GM18951 (cell line): ENCODE results near the gene OR8H3.
"Not testable (repeated sequence)": the region's sequence is repeated elsewhere in the genome, so short reads cannot be mapped to it uniquely, and the experiment has no call there.

ENCODE experiments used
- POLR2A ChIP-seq: IDR thresholded peaks from 4 replicates; pipeline ENCODE4 v1.6.1; 2011; ENCODE audit warnings: mild to moderate bottlenecking; ENCODE audit not compliant: insufficient read length, insufficient read depth; ENCODE audit errors: extremely low read depth
- in situ Hi-C: fragments of 300-500 bp; cut with MboI; formaldehyde crosslinking; loops from one replicate; pipeline ENCODE4 v1.12.0; 2022; ENCODE audit warnings: low sequenced_read_pairs, mixed read lengths, inconsistent platforms; ENCODE audit not compliant: unreplicated experiment

The OR8H3 gene

DNA sequence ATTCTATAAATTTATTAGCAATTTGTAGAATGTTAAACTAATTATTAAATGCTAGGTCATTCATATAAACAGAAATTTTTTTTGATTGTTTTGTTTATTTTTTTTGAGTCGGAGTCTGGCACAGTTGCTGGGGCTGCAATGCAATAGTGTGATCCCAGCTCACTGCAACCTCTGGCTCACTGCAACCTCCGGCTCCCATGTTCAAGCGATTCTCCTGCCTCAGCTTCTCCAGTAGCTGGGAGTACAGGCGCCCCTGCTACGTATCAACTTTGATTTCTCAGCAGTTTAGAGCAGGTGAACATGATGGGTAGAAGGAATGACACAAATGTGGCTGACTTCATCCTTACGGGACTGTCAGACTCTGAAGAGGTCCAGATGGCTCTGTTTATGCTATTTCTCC lies at the start of gene OR8H3:
Gene OR8H3, plus strand, starts transcription at position 301 of the 400 bp plus-strand sequence. Its CDS starts 0 bp downstream, at position 301.
- in situ Hi-C loops: no loop called here
- no peak for TF ChIP-seq POLR2A

DNA sequence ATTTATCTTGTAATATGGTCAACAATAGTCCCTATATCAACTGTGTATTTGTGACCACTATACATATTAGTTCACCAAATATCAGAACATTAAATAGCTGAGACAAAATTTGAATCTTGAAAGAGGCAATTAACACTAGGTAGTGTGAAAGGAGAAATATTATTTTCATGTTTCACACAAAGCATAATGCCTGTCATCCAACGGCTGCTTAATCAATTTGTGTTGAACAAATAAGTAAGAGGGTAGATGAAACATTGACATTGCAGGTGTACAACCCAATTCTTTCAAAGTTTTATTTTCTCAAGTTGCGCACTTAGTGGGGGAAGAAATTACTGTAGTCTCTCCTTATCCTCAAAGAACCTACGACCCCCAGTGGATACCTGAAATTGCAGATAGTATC lies 32.5 kb upstream of the OR8H3 start:
- no peak for TF ChIP-seq POLR2A

GRCh38 chr11:56093008-56093407 lies 29.2 kb upstream of the OR8H3 start, which contains the start of gene OR8I2:
TSS of gene OR8I2 (plus strand) at chr11:56093308. CDS start at chr11:56093308, 0 bp downstream.
- in situ Hi-C loops: no loop called here
- TF ChIP-seq POLR2A: no peak

More for the DNA sequence above, 32.5 kb upstream of the OR8H3 start:
- in situ Hi-C loops: no loop called here

- in situ Hi-C loops: no loop called here
- TF ChIP-seq POLR2A: no peak
These were observed 18.9 kb upstream of the OR8H3 start, which contains the start of gene OR8H2 for GRCh38 chr11:56103210-56103737. TSS of gene OR8H2 (plus strand) at chr11:56103687. CDS start at chr11:56105043, 1,356 bp downstream.

DNA sequence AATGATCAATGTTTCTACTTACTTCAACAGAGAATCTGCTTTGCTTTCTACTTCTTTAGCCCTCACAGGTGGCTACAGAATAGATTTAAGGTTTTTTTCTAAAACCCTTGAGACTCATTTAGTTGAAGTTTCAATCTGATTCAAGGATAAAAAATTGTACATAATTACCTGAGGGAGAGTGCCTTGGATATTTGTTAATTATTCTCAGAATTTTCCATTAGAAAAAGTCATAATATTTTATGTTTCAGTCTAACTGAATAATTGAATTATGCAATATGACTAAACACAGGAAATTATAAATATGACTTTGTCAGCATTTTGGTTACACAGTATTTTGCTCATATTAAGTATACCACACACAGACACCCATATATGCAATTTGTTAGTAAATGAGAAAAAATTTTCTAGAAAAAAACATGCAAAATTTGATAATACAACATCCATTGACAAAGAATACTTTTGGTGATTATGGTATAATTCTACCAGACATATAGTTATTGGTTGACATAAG lies 18.0 kb downstream of the OR8H3 start, which contains the start of gene OR8J3:
Gene OR8J3, minus strand, starts transcription at position 51 of the 511 bp plus-strand sequence. CDS start 2,483 bp downstream, outside the sequence.
- in situ Hi-C loops: no loop called here
- TF ChIP-seq POLR2A: no peak

- in situ Hi-C loops: not testable (repeated sequence)
These were observed 21.5 kb downstream of the OR8H3 start for GRCh38 chr11:56143681-56144080.

GRCh38 chr11:56151376-56151775 lies 29.2 kb downstream of the OR8H3 start:
- no peak for TF ChIP-seq POLR2A
- in situ Hi-C loops: no loop called here

DNA sequence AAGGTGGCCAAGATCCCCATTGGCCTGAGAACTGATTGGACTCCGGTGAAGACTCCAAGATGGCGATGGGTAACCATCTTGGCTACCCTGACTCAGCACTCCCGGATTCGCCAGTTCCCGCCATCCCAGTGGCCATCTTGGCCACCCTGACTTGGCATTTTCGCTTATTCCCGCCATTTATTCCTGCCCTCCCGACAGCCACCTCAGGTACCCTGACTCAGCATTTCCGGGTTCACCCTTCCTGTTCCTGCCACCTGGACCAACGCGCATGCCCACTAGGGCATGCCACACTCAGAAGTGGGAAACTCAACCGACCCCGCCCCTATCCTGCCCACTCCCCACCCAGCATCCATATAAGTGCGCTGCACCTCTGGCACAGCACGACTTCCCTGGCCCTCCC lies 30.2 kb downstream of the OR8H3 start:
- in situ Hi-C loops: no loop called here
- TF ChIP-seq POLR2A: no peak

DNA sequence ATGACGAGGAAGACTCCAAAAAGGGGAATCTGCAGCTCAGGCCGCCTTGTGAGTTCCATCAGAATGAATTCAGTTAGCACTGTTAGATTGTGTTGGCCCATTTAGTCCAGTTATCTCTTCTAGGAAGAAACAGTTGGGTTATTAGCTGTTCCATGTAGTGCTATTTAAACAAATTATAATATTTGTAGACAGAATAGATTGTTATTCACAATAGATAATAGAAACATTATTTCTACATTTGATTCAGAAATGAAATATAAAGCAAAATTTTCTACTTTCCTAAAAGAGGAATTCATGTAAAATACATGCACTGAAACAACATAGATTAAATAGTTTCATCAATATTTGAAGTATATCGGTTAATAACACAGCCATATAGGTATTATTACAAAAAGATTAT lies 38.0 kb downstream of the OR8H3 start, which contains the start of gene OR8K5:
Gene OR8K5, minus strand, starts transcription at position 101 of the 400 bp plus-strand sequence. Its CDS starts 0 bp downstream, at position 101.
- no peak for TF ChIP-seq POLR2A
- in situ Hi-C loops: no loop called here

DNA sequence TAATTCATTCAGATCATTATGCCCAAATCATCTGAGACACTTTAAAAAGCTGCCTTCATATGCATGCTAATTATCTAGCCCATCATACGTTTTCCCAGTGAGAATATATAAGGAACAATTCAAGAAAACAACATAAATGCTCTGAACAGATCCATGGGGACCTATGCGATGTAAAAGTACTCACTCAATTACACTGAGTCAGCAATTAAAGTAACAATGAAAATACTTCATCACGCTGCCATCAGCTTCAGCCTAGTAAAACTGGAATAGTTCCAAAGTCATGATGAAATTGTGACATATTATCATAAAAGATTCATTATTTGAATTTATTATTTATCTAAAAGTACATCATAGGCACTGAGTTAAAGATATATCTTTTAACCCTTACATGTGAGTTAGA lies 41.6 kb downstream of the OR8H3 start:
- no peak for TF ChIP-seq POLR2A
- in situ Hi-C loops: no loop called here

DNA sequence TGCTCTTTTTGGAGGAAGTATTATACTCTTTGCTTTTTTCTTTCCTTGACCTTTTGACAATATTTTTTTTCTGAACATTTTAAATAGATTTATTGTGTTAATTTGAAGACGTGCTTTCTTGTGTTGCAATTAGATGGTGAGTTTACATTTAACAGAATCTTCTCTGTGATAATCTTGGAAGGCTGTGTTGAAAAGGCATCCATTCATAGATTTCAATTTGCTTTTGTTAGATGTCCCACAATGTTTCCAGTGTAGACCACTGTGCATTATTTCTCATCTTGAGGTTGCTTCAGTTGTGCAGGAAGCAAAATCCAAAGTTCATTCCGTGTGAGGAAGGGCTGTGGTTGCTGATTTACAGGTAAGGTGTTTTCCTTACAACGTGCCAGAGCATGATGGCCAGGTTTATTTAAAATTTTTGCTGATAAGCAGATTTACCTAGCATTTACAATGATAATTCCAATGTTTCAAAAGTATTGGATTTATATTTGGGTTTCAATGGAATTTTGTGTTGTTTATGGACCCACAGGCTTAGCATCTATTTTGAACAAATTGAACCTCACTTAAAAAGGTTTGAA lies 50.2 kb downstream of the OR8H3 start:
- in situ Hi-C loops: no loop called here
- TF ChIP-seq POLR2A: no peak
